Breast epithelium (tissue), 4 donors: ENCODE measurements around the gene LTBP2. TPM values are rescaled to one million over a fixed set of nuclear protein-coding genes. Genes with fewer than 3 reads are reported as not detected.
A peak's percentile ranks its signal among the peaks of the same experiment; 100 is the strongest.

Source experiments
- DNase-seq, 2 donors: peaks; one replicate each; pipeline ENCODE4 v3.0.0-alpha.2; 2019; ENCODE audit warnings: low spot score in 2 of 2
- H3K27ac ChIP-seq, 2 donors: fragments of 200-600 bp; sonication (generic) in 1 of 2; one replicate each; pipeline ENCODE4 v1.5.1; 2016 to 2019; ENCODE audit warnings: mild to moderate bottlenecking in 1 of 2
- H3K27me3 ChIP-seq, 2 donors: fragments of 200-600 bp; sonication (generic) in 1 of 2; one replicate each; pipeline versions ENCODE4 v1.5.1 to v1.6.0; 2017 to 2019; ENCODE audit warnings: control low read depth in 1 of 2, mild to moderate bottlenecking in 1 of 2
- H3K36me3 ChIP-seq: fragments of 200-600 bp; one replicate; pipeline ENCODE4 v1.5.1; 2019
- H3K4me1 ChIP-seq, 2 donors: fragments of 200-600 bp; sonication (generic); one replicate each; pipeline ENCODE4 v1.5.1; 2016 to 2019; ENCODE audit warnings: control low read depth in 1 of 2
- H3K4me3 ChIP-seq, 3 donors: fragments of 200-600 bp; sonication (generic); 1 replicate in 2 of 3; 2 replicates in 1 of 3; pipeline ENCODE4 v1.5.1; 2016 to 2019; ENCODE audit warnings: mild to moderate bottlenecking in 3 of 3, moderate library complexity in 2 of 3
- H3K9me3 ChIP-seq, 2 donors: fragments of 200-600 bp; sonication (generic) in 1 of 2; one replicate each; pipeline ENCODE4 v1.5.1; 2016 to 2019; ENCODE audit warnings: control low read depth in 1 of 2
- CTCF ChIP-seq, 3 donors: fragments of 450-650 bp; IDR thresholded peaks; one replicate each; pipeline ENCODE4 v1.5.1; 2016 to 2017; ENCODE audit warnings: antibody characterized with exemption in 3 of 3, mild to moderate bottlenecking in 3 of 3, moderate library complexity in 3 of 3
- POLR2A ChIP-seq: fragments of 450-650 bp; IDR thresholded peaks from one replicate; pipeline ENCODE4 v1.6.1; 2016; ENCODE audit warnings: antibody characterized with exemption, mild to moderate bottlenecking, moderate library complexity
- POLR2AphosphoS5 ChIP-seq, 3 donors: sonication (generic); formaldehyde crosslinking; IDR thresholded peaks; one replicate each; pipeline ENCODE4 v1.6.1; 2017; ENCODE audit warnings: antibody characterized with exemption in 3 of 3
- intact Hi-C: fragments of 100-400 bp; cut with DNase I; formaldehyde crosslinking; loops from one replicate; pipeline ENCODE4 v1.15.1; 2023; ENCODE audit warnings: low total_unique reads
- total RNA-seq, 3 donors: library from RNA; depleted of rRNA; stranded (reverse); fragments of >200 nt; gene quantifications; one replicate each; pipeline ENCODE4 v1.1.0, GENCODE V29; 2016

Gene LTBP2
- total RNA-seq, 3 donors from 2014 or later, result 34.7 to 91.1 (median 79.0) TPM

- H3K4me3 ChIP-seq, result peak overlapping the region in 2 of 3 donors; percentile 4 to 15
- peak overlapping the region; percentile 93 to 94 for H3K27ac ChIP-seq
- no peaks in the 10 kb centered on the region for H3K27me3 ChIP-seq
- H3K4me1 ChIP-seq, result peaks cover 9 to 28% of the 10 kb centered on the region in 2 donors
- TF ChIP-seq POLR2A (no peak), POLR2AphosphoS5 (IDR thresholded peaks at IDR 0.05) (no peak), CTCF (IDR thresholded peaks at IDR 0.05) (no peak)
- intact Hi-C loops, result no loop called here
- no peaks in the 10 kb centered on the region for H3K9me3 ChIP-seq
- no peak for DNase-seq
- no peaks in the 10 kb centered on the region for H3K36me3 ChIP-seq
These were observed 44.2 kb downstream of the LTBP2 start for GRCh38 chr14:74567646-74568379.

- H3K9me3 ChIP-seq, result no peaks in the 10 kb centered on the region
- intact Hi-C loops, result no loop called here
- DNase-seq, result no peak
- peak overlapping the region in 2 of 3 donors; percentile 11 to 22 for H3K4me3 ChIP-seq
- no peaks in the 10 kb centered on the region for H3K27me3 ChIP-seq
- no peaks in the 10 kb centered on the region for H3K36me3 ChIP-seq
- peak overlapping the region; percentile 93 to 94 for H3K27ac ChIP-seq
- peaks cover 9 to 23% of the 10 kb centered on the region in 2 donors for H3K4me1 ChIP-seq
- TF ChIP-seq POLR2A (no peak), POLR2AphosphoS5 (IDR thresholded peaks at IDR 0.05) (no peak), CTCF (IDR thresholded peaks at IDR 0.05) (no peak)
These were observed 44.8 kb downstream of the LTBP2 start for GRCh38 chr14:74567219-74567618.

GRCh38 chr14:74566174-74567141 lies 45.6 kb downstream of the LTBP2 start:
- intact Hi-C loops, result no loop called here
- Histone ChIP-seq H3K9me3 (no peaks in the 10 kb centered on the region), H3K27me3 (no peaks in the 10 kb centered on the region), H3K4me1 (peaks cover 9 to 20% of the 10 kb centered on the region in 2 donors), H3K36me3 (no peaks in the 10 kb centered on the region), H3K4me3 (peak overlapping the region in 2 of 3 donors; percentile 11 to 22), H3K27ac (peak overlapping the region; percentile 93 to 94)
- TF ChIP-seq POLR2A (no peak), POLR2AphosphoS5 (IDR thresholded peaks at IDR 0.05) (no peak), CTCF (IDR thresholded peaks at IDR 0.05) (no peak)
- DNase-seq, result peak in 1 of 2 donors; percentile 86

- no peak overlapping the region for H3K27ac ChIP-seq
- no peaks in the 10 kb centered on the region for H3K27me3 ChIP-seq
- peaks cover 0 to 2% of the 10 kb centered on the region in 2 donors for H3K4me1 ChIP-seq
- H3K36me3 ChIP-seq, result no peaks in the 10 kb centered on the region
- DNase-seq, result no peak
- TF ChIP-seq POLR2A (no peak), CTCF (IDR thresholded peaks at IDR 0.05) (no peak), POLR2AphosphoS5 (IDR thresholded peaks at IDR 0.05) (no peak)
- intact Hi-C loops, result no loop called here
- H3K4me3 ChIP-seq, result no peak overlapping the region
- no peaks in the 10 kb centered on the region for H3K9me3 ChIP-seq
These were observed 48.4 kb downstream of the LTBP2 start for GRCh38 chr14:74563586-74564159.
